K562 (cell line): ENCODE measurements around the gene ARHGEF26. TPM values are rescaled to one million over a fixed set of nuclear protein-coding genes. Genes with fewer than 3 reads are reported as not detected.

Source experiments
- ATAC-seq: fragments of 200-7000 bp; cut with Tn5 transposase; 3 replicates; pipeline ENCODE4 v1.9.1; 2020; ENCODE audit warnings: moderate library complexity
- BruUV-seq: library from RNA; stranded (reverse); fragments of 400-500 nt; replicated peaks from 2 replicates; lab custom pipeline; 2021; lab: Mats Ljungman, UMichigan
- CTCF ChIA-PET: fragments of 300-600 bp; formaldehyde crosslinking; extraction: SDS; loops from one replicate; lab custom pipeline; 2021; ENCODE audit warnings: low intra/inter-chr PET ratio; lab: Yijun Ruan, JAX
- POLR2A ChIA-PET: fragments of 300-600, 350-650 bp; sonication (Branson Sonifier 250); formaldehyde crosslinking; extraction: SDS; loops from one replicate; lab custom pipeline; 2021; ENCODE audit warnings: antibody characterized with exemption, inconsistent platforms; lab: Yijun Ruan, JAX
- DNase-seq, 4 experiments: peaks; one replicate each; pipeline versions ENCODE4 v3.0.0 to v3.0.0-alpha.2; 2011 to 2018; ENCODE audit warnings: low spot score in 3 of 4, mixed read lengths in 3 of 4; ENCODE audit errors: extremely low read depth in 1 of 4
- FAIRE-seq: peaks from 2 replicates; lab custom pipeline; 2011; peaks lifted over from hg19 to GRCh38; lab: Jason Lieb, UNC
- H2AFZ ChIP-seq: 2 replicates; pipeline ENCODE4 v1.6.0; 2011; ENCODE audit warnings: low read depth, low read length, control low read depth, inconsistent platforms
- H3K27ac ChIP-seq: fragments of 200-600 bp; 3 replicates; pipeline ENCODE4 v1.8.0; 2011; ENCODE audit warnings: low read depth, mild to moderate bottlenecking, control low read depth, inconsistent platforms, low read length, moderate library complexity, mixed read lengths; ENCODE audit errors: extremely low read depth
- H3K27me3 ChIP-seq, 2 experiments: fragments of 300-600 bp in 1 of 2; 2 replicates in 1 of 2; 3 replicates in 1 of 2; pipeline versions ENCODE4 v1.6.0 to v1.8.0; 2011; ENCODE audit warnings: inconsistent platforms in 2 of 2, low read length in 2 of 2, mild to moderate bottlenecking in 1 of 2, mixed read lengths in 1 of 2, moderate library complexity in 1 of 2; ENCODE audit not compliant: control insufficient read depth in 2 of 2, insufficient read depth in 2 of 2
- H3K36me3 ChIP-seq: fragments of 300-600 bp; 3 replicates; pipeline ENCODE4 v1.8.0; 2011; ENCODE audit warnings: mild to moderate bottlenecking, low read length, inconsistent platforms; ENCODE audit not compliant: control insufficient read depth, insufficient read depth
- H3K4me1 ChIP-seq, 2 experiments: fragments of 200-600 bp in 1 of 2; replicated peaks in 1 of 2; 2 replicates in 1 of 2; 3 replicates in 1 of 2; pipeline versions ENCODE4 v1.5.1 to v1.8.0; 2011; ENCODE audit warnings: inconsistent platforms in 2 of 2, low read length in 2 of 2, mild to moderate bottlenecking in 1 of 2, mixed read lengths in 1 of 2, moderate library complexity in 1 of 2; ENCODE audit not compliant: control insufficient read depth in 2 of 2, insufficient read depth in 2 of 2
- H3K4me2 ChIP-seq: 2 replicates; pipeline ENCODE4 v1.6.1; 2011; ENCODE audit warnings: low read length, control low read depth, inconsistent platforms, mixed read lengths; ENCODE audit not compliant: insufficient read depth
- H3K4me3 ChIP-seq: fragments of 200-600 bp; sonication (generic), shearing (Covaris generic); 2 replicates; pipeline ENCODE4 v1.5.1; 2016; ENCODE audit warnings: control low read depth, inconsistent platforms
- H3K79me2 ChIP-seq: fragments of 200-600 bp; 3 replicates; pipeline ENCODE4 v1.8.0; 2011; ENCODE audit warnings: low read length, inconsistent platforms; ENCODE audit not compliant: control insufficient read depth, insufficient read depth
- H3K9ac ChIP-seq, 2 experiments: 2 replicates each; pipeline versions ENCODE4 v1.6.0 to v1.6.1; 2011; ENCODE audit warnings: low read depth in 2 of 2, low read length in 2 of 2, control low read depth in 1 of 2, inconsistent platforms in 1 of 2, mild to moderate bottlenecking in 1 of 2, mixed read lengths in 1 of 2; ENCODE audit not compliant: insufficient read depth in 1 of 2
- H3K9me1 ChIP-seq: one replicate; pipeline ENCODE4 v1.6.0; 2011; ENCODE audit warnings: inconsistent platforms, mild to moderate bottlenecking, low read length, moderate library complexity; ENCODE audit not compliant: control insufficient read depth, insufficient read depth
- H3K9me3 ChIP-seq: replicated peaks from 2 replicates; pipeline ENCODE4 v1.5.1; 2011; ENCODE audit warnings: low read depth, low read length, inconsistent platforms; ENCODE audit not compliant: control insufficient read depth, insufficient read depth
- H4K20me1 ChIP-seq: replicated peaks from 2 replicates; pipeline ENCODE4 v1.6.1; 2011; ENCODE audit warnings: low read length, inconsistent platforms, mixed read lengths; ENCODE audit not compliant: control insufficient read depth, insufficient read depth
- BRCA1 ChIP-seq, 2 experiments: fragments of 450-650 bp in 1 of 2; sonication (generic) in 1 of 2; formaldehyde crosslinking in 1 of 2; IDR thresholded peaks; 2 replicates each; pipeline versions ENCODE4 v1.5.0 to v1.6.1; 2017 to 2020; ENCODE audit warnings: mild to moderate bottlenecking in 1 of 2, missing genetic modification reagents in 1 of 2
- CHD1 ChIP-seq: fragments of 200-600 bp; sonication (generic); IDR thresholded peaks from one replicate; pipeline ENCODE4 v1.6.1; 2012; ENCODE audit warnings: mild to moderate bottlenecking, moderate library complexity, low read length, inconsistent platforms
- FOXP1 ChIP-seq: sonication (generic); formaldehyde crosslinking; IDR thresholded peaks from 2 replicates; pipeline ENCODE4 v1.8.0; 2022; ENCODE audit warnings: mild to moderate bottlenecking, missing genetic modification reagents
- MBD2 ChIP-seq: sonication (generic); IDR thresholded peaks from 2 replicates; pipeline ENCODE4 v1.6.1; 2016; ENCODE audit warnings: low read depth, borderline replicate concordance
- MLLT1 ChIP-seq, 2 experiments: fragments of 450-650 bp; IDR thresholded peaks; 2 replicates each; pipeline ENCODE4 v1.6.1; 2016
- NEUROD1 ChIP-seq: fragments of 150-350 bp; IDR thresholded peaks from 2 replicates; pipeline ENCODE4 v1.6.1; 2014; ENCODE audit warnings: borderline replicate concordance, low read length, low read depth; ENCODE audit not compliant: partially characterized antibody
- PTTG1 ChIP-seq: fragments of 450-650 bp; IDR thresholded peaks from 2 replicates; pipeline ENCODE4 v1.6.1; 2016; ENCODE audit warnings: low read depth, mild to moderate bottlenecking, missing genetic modification characterization, missing compliant biosample characterization
- SAFB ChIP-seq: fragments of 200-400 bp; formaldehyde crosslinking; IDR thresholded peaks from 2 replicates; pipeline ENCODE4 v1.6.1; 2017; ENCODE audit warnings: low read depth, low read length, borderline replicate concordance
- TAF15 ChIP-seq: fragments of 200-400 bp; formaldehyde crosslinking; IDR thresholded peaks from 2 replicates; pipeline ENCODE4 v1.6.1; 2017; ENCODE audit warnings: mild to moderate bottlenecking, low read depth, low read length, moderate library complexity
- THRAP3 ChIP-seq: fragments of 450-650 bp; IDR thresholded peaks from 2 replicates; pipeline ENCODE4 v1.6.1; 2016; ENCODE audit warnings: mild to moderate bottlenecking, inconsistent platforms, borderline replicate concordance
- ZNF668 ChIP-seq: fragments of 250-450 bp; sonication (Bioruptor Pico); IDR thresholded peaks from 2 replicates; pipeline ENCODE4 v1.8.0; 2022; ENCODE audit warnings: mild to moderate bottlenecking, inconsistent platforms
- in situ Hi-C: fragments of 300-500 bp; cut with MboI; formaldehyde crosslinking; loops from 4 replicates; pipeline ENCODE4 v1.15.0; 2018; ENCODE audit warnings: inconsistent platforms, mixed read lengths
- intact Hi-C: fragments of 100-400 bp; cut with micrococcal nuclease; formaldehyde crosslinking; loops from 2 replicates; pipeline ENCODE4 v1.14.2; 2022
- polyA plus RNA-seq, 8 experiments: library from polyadenylated mRNA; depleted of rRNA in 4 of 8; stranded (reverse) in 5 of 8; unstranded in 3 of 8; fragments of >200 nt; fragmentation: Nextera tagmentation in 2 of 8; fragmentation: Illumina TruSeq in 1 of 8; extraction: Ambion mirVana in 2 of 8; extraction: Trizol in 1 of 8; gene quantifications; 2 replicates each; pipeline versions ENCODE4 v1.2.1 to v1.2.3, GENCODE V29; 2011 to 2014; ENCODE audit warnings: inconsistent platforms in 1 of 8, missing spikeins in 1 of 8
- total RNA-seq, 7 experiments: library from RNA; depleted of rRNA in 6 of 7; stranded (reverse); fragments of >200 nt in 6 of 7; fragmentation: Illumina TruSeq in 2 of 7; extraction: Trizol in 2 of 7; gene quantifications; 2 replicates each; pipeline versions ENCODE4 v1.2.1 to v1.2.3, GENCODE V29; 2011 to 2021; ENCODE audit warnings: low replicate concordance in 1 of 7
- TF ChIP-seq, protein P1 (sequence below), 2 experiments: fragments of 450-650 bp; conservative IDR thresholded peaks; 2 replicates each; pipeline ENCODE4 v1.6.1; 2017; ENCODE audit warnings: mild to moderate bottlenecking in 2 of 2, moderate library complexity in 2 of 2

The ARHGEF26 gene
- total and polyA plus RNA-seq, 9 of the 15 experiments (the other 6 are each of a cell fraction or from before 2014, with no cell fraction given) = 0.01 to 0.11 (median 0.04) TPM; not detected in 2

GRCh38 chr3:154182975-154183374 is 61.8 kb downstream of the ARHGEF26 start:
- no peaks in the 10 kb centered on the region for H3K9me1 ChIP-seq
- in situ Hi-C loops = no loop called here
- no peak overlapping the region for H3K4me3 ChIP-seq
- ATAC-seq (no peak), DNase-seq (no peak), FAIRE-seq (no peak)
- H3K27ac ChIP-seq = no peak overlapping the region
- no peak overlapping the region for H2AFZ ChIP-seq
- H3K79me2 ChIP-seq = no peaks in the 10 kb centered on the region
- ChIA-PET CTCF (interaction anchor here (0.6 to 0.7 kb wide), 2 partner anchors 22 to 708 kb away, joined by 3 read pairs; no protein-coding TSS in a partner anchor), POLR2A (no interaction called here)
- peaks cover 0 to 3% of the 10 kb centered on the region in 2 experiments; a peak in 1 of 5 replicates for H3K27me3 ChIP-seq
- TF ChIP-seq, protein P1, sequence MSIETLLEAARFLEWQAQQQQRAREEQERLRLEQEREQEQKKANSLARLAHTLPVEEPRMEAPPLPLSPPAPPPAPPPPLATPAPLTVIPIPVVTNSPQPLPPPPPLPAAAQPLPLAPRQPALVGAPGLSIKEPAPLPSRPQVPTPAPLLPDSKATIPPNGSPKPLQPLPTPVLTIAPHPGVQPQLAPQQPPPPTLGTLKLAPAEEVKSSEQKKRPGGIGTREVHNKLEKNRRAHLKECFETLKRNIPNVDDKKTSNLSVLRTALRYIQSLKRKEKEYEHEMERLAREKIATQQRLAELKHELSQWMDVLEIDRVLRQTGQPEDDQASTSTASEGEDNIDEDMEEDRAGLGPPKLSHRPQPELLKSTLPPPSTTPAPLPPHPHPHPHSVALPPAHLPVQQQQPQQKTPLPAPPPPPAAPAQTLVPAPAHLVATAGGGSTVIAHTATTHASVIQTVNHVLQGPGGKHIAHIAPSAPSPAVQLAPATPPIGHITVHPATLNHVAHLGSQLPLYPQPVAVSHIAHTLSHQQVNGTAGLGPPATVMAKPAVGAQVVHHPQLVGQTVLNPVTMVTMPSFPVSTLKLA (conservative IDR thresholded peaks at IDR 0.05) = no peak
- TF ChIP-seq FOXP1 (CRISPR knock-in tag) (no peak), SAFB (no peak), THRAP3 (no peak), ZNF668 (no peak), CHD1 (no peak), MLLT1 (IDR thresholded peaks at IDR 0.05) (no peak), NEUROD1 (no peak), BRCA1 (IDR thresholded peaks at IDR 0.05) (no peak), BRCA1 (CRISPR knock-in tag; IDR thresholded peaks at IDR 0.05) (no peak), MBD2 (no peak), PTTG1 (tag) (no peak), TAF15 (no peak)
- no peak overlapping the region for H3K9ac ChIP-seq
- H3K36me3 ChIP-seq = no peaks in the 10 kb centered on the region
- no peak overlapping the region for H3K4me2 ChIP-seq
- H4K20me1 ChIP-seq = no peaks in the 10 kb centered on the region
- no peaks in the 10 kb centered on the region for H3K9me3 ChIP-seq
- intact Hi-C loops = no loop called here
- no peaks in the 10 kb centered on the region for H3K4me1 ChIP-seq
- no TSS peak for BruUV-seq
